HUES6 (cell line): ENCODE measurements around the gene FGFRL1.
"Not testable (repeated sequence)": the region's sequence is repeated elsewhere in the genome, so short reads cannot be mapped to it uniquely, and the experiment has no call there.

Experiments
- H3K27ac ChIP-seq: 2 replicates; pipeline ENCODE4 v1.7.0; 2013; ENCODE audit warnings: low read depth, mild to moderate bottlenecking, low read length, inconsistent platforms
- H3K27me3 ChIP-seq: 2 replicates; pipeline ENCODE4 v1.6.1; 2013; ENCODE audit warnings: low read length; ENCODE audit not compliant: control insufficient read depth, insufficient read depth
- H3K36me3 ChIP-seq: 2 replicates; pipeline ENCODE4 v1.6.1; 2013; ENCODE audit warnings: low read length; ENCODE audit not compliant: control insufficient read depth, insufficient read depth
- H3K4me1 ChIP-seq: 2 replicates; pipeline ENCODE4 v1.6.1; 2013; ENCODE audit warnings: low read length; ENCODE audit not compliant: control insufficient read depth, insufficient read depth
- H3K4me3 ChIP-seq: 2 replicates; pipeline ENCODE4 v1.5.1; 2013; ENCODE audit warnings: low read depth, low read length
- H3K9ac ChIP-seq: one replicate; pipeline ENCODE4 v1.6.1; 2013; ENCODE audit warnings: mild to moderate bottlenecking, low read length
- H3K9me3 ChIP-seq: 2 replicates; pipeline ENCODE4 v1.6.1; 2013; ENCODE audit warnings: low read depth, low read length; ENCODE audit not compliant: control insufficient read depth, insufficient read depth

FGFRL1 gene

DNA sequence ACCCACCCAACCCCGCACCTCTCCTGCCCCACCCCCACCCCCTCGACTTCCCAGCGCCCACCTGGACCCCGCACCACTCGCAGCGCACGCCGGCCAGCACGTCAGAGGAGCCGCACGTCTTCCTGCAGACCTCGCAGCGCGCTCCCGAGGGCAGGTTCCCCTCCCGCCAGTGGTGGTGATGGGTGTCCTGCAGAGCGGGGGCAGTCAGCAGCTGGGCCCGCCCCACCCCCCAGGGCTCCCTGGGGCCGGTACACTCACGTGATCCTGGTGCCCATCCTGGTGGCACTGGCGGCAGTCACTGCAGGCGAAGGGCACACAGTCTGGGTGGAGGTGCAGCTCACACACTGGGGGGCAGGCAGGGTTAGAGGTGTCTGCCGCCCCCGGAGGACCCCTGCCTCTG lies 43.2 kb upstream of the FGFRL1 start:
- Histone ChIP-seq H3K4me3 (peak overlapping the region; percentile 32), H3K27me3 (peaks cover 67% of the 10 kb centered on the region), H3K4me1 (peaks cover 29% of the 10 kb centered on the region), H3K36me3 (peaks cover 6% of the 10 kb centered on the region; the same call in 1 of the 2 replicates), H3K27ac (no peak overlapping the region), H3K9me3 (no peaks in the 10 kb centered on the region), H3K9ac (no peak overlapping the region)

DNA sequence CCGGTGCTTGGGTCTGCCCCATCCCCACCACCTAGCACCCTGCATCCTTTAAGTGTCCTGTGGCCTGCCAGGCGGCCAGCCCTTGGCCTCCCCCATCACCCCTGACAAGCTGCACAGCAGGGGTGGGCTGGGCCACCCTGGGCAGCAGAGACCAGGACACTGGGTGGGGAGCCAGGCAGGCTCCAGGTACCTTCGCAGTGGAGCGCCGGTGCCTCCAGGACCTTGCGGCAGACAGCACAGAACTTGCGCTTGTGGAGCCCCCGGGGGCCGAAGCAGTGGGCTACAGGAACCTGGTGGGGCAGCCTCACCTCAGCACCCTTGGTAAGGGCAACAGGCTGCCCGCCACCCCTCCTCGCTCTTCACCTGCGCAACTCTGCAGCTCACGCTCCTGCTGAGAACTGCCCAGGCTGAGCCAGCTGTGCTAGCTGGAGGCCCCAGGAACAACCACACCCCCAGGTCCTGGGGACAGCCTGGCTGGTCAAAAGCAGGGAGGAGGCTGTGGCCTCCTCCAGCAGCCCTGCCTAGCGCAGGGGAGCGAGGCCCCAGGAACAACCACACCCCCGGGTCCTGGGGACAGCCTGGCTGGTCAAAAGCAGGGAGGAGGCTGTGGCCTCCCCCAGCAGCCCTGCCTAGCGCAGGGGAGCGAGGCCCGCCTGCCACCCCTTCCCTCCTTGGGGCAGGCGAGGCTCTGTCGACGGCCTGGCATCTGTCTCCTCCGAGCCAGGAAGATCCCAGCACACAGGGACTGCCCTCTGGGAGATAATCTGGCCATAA lies 42.6 kb upstream of the FGFRL1 start:
- peaks cover 6% of the 10 kb centered on the region; the same call in 1 of the 2 replicates for H3K36me3 ChIP-seq
- H3K9ac ChIP-seq = no peak overlapping the region
- H3K9me3 ChIP-seq = no peaks in the 10 kb centered on the region
- peaks cover 29% of the 10 kb centered on the region for H3K4me1 ChIP-seq
- H3K27me3 ChIP-seq = peaks cover 69% of the 10 kb centered on the region
- H3K4me3 ChIP-seq = peak overlapping the region; percentile 32; the same call in 1 of the 2 replicates
- H3K27ac ChIP-seq = no peak overlapping the region

GRCh38 chr4:970046-970745 lies 41.2 kb upstream of the FGFRL1 start:
- H3K4me1 ChIP-seq = peaks cover 29% of the 10 kb centered on the region
- H3K9me3 ChIP-seq = peaks cover 4% of the 10 kb centered on the region
- peaks cover 82% of the 10 kb centered on the region for H3K27me3 ChIP-seq
- H3K4me3 ChIP-seq = no peak overlapping the region
- H3K9ac ChIP-seq = no peak overlapping the region
- H3K27ac ChIP-seq = no peak overlapping the region
- peaks cover 6% of the 10 kb centered on the region; the same call in 1 of the 2 replicates for H3K36me3 ChIP-seq

GRCh38 chr4:970854-971520 lies 40.4 kb upstream of the FGFRL1 start:
- Histone ChIP-seq H3K4me3 (no peak overlapping the region), H3K4me1 (peaks cover 29% of the 10 kb centered on the region), H3K36me3 (0 out of 2 replicates have a peak, but pooled peaks cover 3% of the 10 kb centered on the region), H3K9me3 (peaks cover 5% of the 10 kb centered on the region), H3K27me3 (peaks cover 78% of the 10 kb centered on the region), H3K27ac (no peak overlapping the region), H3K9ac (no peak overlapping the region)

DNA sequence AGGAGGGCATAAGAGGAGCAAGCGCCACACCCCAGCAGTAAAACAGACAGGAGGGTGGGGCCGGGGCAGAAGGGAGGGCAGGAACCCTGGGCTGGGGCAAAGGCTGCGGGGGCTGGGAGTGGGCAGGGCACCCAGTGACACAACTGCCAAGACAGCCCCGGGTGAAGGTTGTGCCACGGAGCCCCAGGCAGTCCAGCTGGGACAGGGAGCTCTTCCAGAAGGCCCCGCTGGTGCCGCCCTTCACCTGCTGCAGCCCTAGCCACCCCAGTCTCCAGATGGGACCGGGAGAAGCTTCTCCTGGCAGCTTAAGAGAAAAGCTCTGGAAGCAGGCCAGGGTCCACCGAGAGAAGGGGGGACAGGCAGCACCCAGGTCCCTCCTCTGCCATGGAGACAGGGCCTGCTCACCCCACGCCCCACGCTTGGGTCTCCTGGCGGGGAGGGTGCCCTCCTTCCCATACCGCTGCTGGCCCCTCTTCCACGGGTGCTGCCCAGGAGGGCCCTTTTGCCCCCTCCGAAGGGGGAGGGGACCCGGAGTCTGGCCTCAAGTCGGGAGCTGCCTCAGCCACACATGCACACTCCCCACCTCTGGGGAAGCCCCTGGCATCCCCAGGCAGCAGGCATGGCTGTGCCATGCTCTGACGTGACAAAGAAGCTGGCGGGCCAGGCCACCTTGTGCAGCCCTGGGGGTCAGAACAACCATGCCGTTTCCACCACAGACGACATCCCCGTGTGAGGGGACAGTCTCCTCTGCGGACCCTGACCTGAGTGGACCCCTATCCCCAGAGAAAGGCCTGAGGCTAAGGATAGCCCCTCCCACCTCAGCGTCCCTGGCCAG lies 39.5 kb upstream of the FGFRL1 start:
- Histone ChIP-seq H3K4me1 (peaks cover 29% of the 10 kb centered on the region), H3K9me3 (peaks cover 5% of the 10 kb centered on the region), H3K27me3 (peaks cover 70% of the 10 kb centered on the region), H3K27ac (no peak overlapping the region), H3K36me3 (no peaks in the 10 kb centered on the region), H3K4me3 (peak overlapping the region; percentile 87), H3K9ac (no peak overlapping the region)

- Histone ChIP-seq H3K9me3 (peaks cover 5% of the 10 kb centered on the region), H3K36me3 (no peaks in the 10 kb centered on the region), H3K27ac (no peak overlapping the region), H3K27me3 (peaks cover 60% of the 10 kb centered on the region), H3K9ac (peak overlapping the region; percentile 53), H3K4me3 (peak overlapping the region; percentile 87), H3K4me1 (peaks cover 29% of the 10 kb centered on the region)
Observed at GRCh38 chr4:972651-973424, 38.6 kb upstream of the FGFRL1 start.

- peaks cover 23% of the 10 kb centered on the region; the same call in 1 of the 2 replicates for H3K4me1 ChIP-seq
- H3K27ac ChIP-seq = no peak within 1 kb of the TSS
- H3K9ac ChIP-seq = peak within 1 kb of the TSS; percentile 53
- peak within 1 kb of the TSS; percentile 87 for H3K4me3 ChIP-seq
- no peaks in the 10 kb centered on the region for H3K36me3 ChIP-seq
- H3K27me3 ChIP-seq = peaks cover 53% of the 10 kb centered on the region
- peaks cover 5% of the 10 kb centered on the region for H3K9me3 ChIP-seq
Observed at GRCh38 chr4:973431-974397, 37.7 kb upstream of the FGFRL1 start, which contains the start of gene DGKQ. DGKQ (minus strand) TSS chr4:973569; CDS start chr4:973482, 87 bp downstream.

DNA sequence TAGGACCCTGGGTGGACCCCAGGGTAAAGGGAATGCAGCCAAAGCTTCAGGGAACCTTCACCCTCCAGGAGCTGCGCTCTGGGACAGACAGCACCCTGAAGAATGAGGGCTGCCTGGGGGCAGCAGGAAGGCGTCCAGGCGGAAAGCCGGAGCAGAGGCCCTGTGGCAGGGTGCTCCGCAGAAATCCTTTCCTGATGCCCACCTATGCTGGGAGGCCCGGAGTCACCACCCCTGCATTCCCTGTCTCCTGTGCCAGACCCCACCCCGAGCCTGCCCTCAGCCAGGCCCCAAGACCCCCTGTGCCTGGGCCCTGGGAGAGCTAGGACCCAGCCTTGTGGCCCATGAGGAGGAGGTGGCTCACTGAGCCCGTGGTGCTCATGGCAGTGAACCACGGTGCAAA lies 36.8 kb upstream of the FGFRL1 start:
- Histone ChIP-seq H3K4me1 (peaks cover 26% of the 10 kb centered on the region; the same call in 1 of the 2 replicates), H3K36me3 (no peaks in the 10 kb centered on the region), H3K27ac (no peak overlapping the region), H3K9ac (no peak overlapping the region), H3K27me3 (peaks cover 46% of the 10 kb centered on the region), H3K4me3 (no peak overlapping the region), H3K9me3 (peaks cover 5% of the 10 kb centered on the region)

- H3K27me3 ChIP-seq = peaks cover 40% of the 10 kb centered on the region
- peaks cover 19% of the 10 kb centered on the region; the same call in 1 of the 2 replicates for H3K4me1 ChIP-seq
- H3K9me3 ChIP-seq, H3K36me3 ChIP-seq, H3K27ac ChIP-seq, H3K9ac ChIP-seq, H3K4me3 ChIP-seq: not testable (repeated sequence)
Observed at GRCh38 chr4:976016-976415, 35.4 kb upstream of the FGFRL1 start.
